ENCODE measurements around the gene BLOC1S4.

GRCh38 chr4:6716018-6716911 is at the start of gene BLOC1S4:
- TF ChIP-seq POLR2A (IDR thresholded peaks at IDR 0.05; ENCODE audit: low read depth, low read length), result peak; percentile 93
- peak; percentile 87 for TF ChIP-seq POLR2AphosphoS5 (IDR thresholded peaks at IDR 0.05; ENCODE audit: low read depth, low read length)
- TF ChIP-seq TAF1 (IDR thresholded peaks at IDR 0.05; ENCODE audit: borderline replicate concordance, low read depth, low read length), result peak; percentile 59; the same call in 1 of the 2 replicates
